HG03571 (cell line): ENCODE measurements around the gene SNRPB.
A peak's percentile ranks its signal among the peaks of the same experiment; 100 is the strongest.

Experiments
- ATAC-seq: cut with Tn5 transposase; IDR thresholded peaks from one replicate; pipeline ENCODE4 v1.9.1; 2021; ENCODE audit not compliant: unreplicated experiment

Gene SNRPB

GRCh38 chr20:2475850-2476741 lies 5.5 kb upstream of the SNRPB start:
- ATAC-seq, result no peak

- no peak for ATAC-seq
Observed at GRCh38 chr20:2473516-2473915, 2.9 kb upstream of the SNRPB start.

DNA sequence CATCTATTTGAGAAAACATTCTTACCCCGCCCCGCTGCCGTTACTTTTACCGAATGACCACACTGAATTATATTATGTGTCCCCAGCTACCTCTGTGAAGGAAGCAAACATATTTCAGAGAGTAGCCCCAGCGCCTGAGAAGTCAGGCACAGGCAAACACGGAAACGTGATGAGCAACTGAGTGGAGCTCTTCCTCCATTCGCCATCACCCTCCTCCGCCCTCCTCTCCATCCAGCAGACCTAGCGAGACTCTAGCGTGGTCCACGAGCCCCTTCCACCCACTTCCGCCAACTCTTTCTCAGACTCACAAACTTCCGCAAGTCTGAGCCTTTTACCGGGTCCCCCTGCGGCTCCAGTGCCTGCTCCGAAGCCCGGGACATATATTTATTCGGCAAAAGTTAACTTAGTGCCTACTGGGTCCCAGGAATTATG lies 582 bp downstream of the SNRPB start:
- peak; percentile 17 for ATAC-seq

DNA sequence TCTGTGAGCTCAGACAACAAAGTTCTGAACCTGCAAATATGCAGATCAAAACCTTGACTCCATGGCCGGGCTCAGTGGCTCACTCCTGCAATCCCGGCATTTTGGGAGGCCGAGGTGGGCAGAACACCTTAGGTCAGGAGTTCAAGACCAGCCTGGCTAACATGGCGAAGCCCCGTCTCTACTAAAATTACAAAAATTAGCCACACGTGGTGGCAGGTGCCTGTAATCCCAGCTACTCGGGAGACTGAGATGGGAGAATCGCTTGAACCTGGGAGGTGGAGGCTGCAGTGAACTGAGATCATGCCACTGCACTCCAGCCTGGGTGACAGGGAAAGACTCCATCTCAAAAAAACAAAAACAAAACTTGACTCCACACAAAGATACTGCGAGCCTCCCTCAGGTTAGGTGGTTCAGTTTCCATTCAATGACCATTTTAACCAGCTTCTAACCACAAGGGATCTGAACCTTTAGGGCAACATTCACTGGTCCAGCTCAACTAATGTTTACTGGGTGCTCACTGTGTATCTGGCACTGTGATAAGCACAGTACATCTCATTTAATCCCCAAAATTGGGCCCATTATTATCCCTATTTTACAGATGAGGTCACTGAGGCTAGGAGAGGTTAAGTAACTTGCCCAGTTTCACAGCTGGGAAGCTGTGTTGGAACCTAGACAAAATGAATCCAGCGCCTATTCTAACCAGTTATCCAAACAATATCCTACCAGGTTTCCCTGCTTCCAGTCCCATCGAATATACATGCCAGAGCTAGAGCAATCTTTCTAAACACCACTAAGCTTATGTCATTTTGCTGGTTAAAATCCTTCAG lies 1.8 kb downstream of the SNRPB start:
- no peak for ATAC-seq

- no peak for ATAC-seq
Observed at GRCh38 chr20:2467412-2467811, 3.2 kb downstream of the SNRPB start.

- no peak for ATAC-seq
Observed at GRCh38 chr20:2465100-2465499, 5.5 kb downstream of the SNRPB start.

- no peak for ATAC-seq
Observed at GRCh38 chr20:2463616-2464365, 6.8 kb downstream of the SNRPB start.

- ATAC-seq, result no peak
Observed at GRCh38 chr20:2462484-2462883, 8.1 kb downstream of the SNRPB start.

DNA sequence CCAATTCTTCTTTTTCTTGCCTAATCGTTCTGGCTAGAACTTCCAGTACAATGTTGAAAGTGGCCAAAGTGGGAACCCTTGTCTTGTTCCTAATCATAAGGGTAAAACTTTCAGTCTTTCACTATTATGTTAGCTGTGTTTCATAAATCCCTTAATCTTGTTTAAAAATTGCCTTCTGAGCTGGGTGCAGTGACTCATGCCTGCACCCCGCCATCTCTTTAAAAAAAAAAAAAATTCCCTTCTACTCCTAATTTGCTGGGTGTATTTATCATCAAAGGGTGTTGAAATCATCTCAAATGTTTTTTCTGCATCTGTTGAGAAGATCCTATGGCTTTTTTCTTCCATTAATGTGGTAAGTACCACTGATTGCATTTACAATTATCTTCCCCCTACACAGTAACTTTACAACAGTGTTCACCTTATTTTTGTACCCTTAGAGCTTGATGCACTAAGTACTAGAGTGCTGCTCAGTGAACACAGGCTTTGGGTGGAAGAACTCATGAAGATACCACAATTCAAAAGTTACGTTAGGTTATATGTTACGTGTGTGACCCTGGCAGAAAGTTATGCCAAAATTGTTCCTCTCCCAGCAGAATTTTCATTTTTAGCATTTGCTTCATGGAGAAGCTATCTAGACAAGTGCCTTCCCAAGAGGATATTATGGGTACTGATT lies 9.7 kb downstream of the SNRPB start:
- ATAC-seq, result no peak

DNA sequence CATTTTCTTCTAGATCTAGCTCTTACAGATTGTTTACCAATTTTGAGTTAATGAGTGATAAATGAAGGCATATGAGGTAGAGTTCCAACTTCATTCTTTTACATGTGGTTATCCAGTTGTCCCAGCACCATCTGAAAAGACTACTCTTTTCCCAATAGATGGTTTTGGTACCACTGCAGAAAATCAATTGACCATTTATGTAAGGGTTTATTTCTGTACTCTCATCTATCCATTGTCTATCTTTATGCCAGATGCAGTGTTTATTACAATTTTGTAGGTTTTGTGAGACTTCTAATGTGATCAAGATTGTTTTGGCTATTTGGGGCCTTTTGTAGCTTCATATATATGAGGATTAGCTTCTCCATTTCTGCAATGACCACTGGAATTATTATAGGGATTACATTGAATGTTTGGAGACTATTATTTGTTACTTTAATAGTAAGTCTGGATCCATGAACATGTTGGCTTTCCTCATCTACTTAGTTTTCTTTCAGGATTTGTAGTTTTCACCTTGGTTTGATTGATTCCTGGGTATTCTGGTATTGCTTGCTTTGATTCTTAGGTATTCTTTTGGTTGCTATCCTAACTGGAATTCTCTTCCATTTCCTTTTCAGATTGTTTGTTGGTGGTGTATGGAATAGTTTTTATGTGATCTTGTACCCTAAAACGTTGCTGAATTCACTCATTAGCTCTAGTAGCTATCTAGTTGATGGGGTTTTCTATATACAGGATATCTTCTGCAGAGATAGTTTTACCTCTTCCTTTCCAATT lies 10.4 kb downstream of the SNRPB start:
- no peak for ATAC-seq

GRCh38 chr20:2458919-2459499 lies 11.6 kb downstream of the SNRPB start:
- ATAC-seq, result no peak

DNA sequence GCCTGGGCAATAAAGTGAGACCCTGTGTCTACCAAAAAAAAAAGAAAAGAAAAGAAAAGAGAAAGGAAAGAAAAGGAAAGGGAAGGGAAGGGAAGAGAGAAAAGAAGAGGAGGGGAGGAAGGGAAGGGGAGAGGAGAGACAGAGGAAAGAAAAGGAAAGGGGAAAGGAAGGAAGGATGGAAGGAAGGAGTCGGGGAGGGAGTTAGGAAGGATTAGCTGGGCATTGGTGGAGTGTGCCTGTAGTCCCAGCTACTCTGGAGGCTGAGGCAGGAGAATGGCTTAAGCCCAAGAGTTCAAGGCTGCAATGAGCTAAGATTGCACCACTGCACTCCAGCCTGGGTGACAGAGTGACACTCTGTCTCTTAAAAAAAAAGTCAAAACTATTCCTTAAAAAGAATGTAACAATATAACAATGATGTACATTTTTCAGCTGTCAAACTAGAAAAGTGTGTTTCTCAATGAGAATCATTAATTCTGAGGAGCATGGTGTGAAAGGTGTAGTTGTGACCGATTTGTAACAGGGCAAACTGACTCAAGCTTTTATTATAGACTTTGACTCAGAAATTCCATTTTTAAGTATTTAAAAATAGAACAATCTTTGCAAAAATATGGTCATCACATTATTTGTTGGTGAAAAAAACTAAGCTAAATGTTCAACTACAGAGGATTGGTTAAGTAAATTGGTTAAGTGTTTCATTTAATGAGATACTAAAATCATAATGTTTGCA lies 14.7 kb downstream of the SNRPB start:
- no peak for ATAC-seq

DNA sequence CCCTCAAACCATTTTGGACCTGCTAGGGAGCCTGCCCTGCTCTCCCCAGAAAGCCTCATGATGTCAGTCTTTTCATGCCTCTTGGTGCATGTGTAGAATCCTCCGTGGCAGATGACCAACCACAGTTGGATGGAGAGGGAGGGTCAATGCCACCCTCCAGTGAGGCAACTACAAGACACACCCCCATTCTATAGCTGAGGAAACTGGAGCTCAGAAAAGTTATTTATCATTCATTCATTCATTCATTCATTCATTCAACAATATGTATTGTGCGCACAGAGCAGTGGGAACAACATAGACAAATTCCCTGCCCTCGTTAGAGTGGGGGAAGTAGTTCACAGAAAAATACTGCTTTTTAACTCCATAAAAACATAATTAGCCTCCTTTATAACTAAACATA lies 16.8 kb downstream of the SNRPB start:
- no peak for ATAC-seq

- ATAC-seq, result no peak
Observed at GRCh38 chr20:2451939-2452732, 18.5 kb downstream of the SNRPB start.

DNA sequence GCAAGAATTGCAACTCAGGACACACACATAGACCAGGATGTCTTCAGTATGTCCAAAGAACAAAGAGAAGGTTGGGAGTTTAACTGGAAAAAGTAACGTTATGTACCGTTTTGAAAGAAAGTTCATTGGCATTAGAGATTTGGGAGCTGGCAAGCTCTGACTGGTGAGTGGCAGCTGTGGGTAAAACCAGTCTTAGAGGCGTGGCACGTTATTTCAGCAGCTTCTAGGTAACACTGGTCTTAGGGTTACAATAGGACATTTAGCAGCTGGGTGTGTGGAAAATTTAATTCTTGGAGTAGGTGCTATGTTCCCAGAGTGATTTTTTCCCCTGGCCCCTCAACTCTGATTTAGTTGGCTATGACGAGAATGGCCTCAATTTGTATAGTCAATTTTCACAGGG lies 19.2 kb downstream of the SNRPB start:
- no peak for ATAC-seq

DNA sequence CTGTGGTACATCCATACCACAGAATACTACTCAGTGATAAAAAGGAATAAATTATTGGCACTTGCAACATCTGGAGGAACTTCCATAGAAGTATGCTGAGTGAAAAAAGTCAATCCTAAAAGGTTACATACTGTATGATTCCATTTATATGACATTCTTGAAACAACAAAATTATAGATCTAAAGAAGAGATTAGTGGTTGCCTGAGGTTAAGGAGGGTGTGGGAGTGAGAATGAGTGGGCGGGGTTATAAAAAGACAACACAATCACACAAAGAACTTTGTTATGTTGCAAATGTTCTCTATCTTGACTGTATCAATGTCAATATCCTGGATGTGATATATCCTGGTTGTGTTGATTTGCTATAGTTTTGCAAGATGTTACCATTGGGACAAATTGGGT lies 21.2 kb downstream of the SNRPB start:
- no peak for ATAC-seq

GRCh38 chr20:2446845-2447244 lies 23.7 kb downstream of the SNRPB start:
- no peak for ATAC-seq

GRCh38 chr20:2431185-2431584 lies 39.4 kb downstream of the SNRPB start:
- ATAC-seq, result no peak
